ENCODE results near the gene ZBTB45. TPM values are rescaled to one million over a fixed set of nuclear protein-coding genes. Genes with fewer than 3 reads are reported as not detected.
"Not testable (repeated sequence)": the region's sequence is repeated elsewhere in the genome, so short reads cannot be mapped to it uniquely, and the experiment has no call there.

Gene ZBTB45
- total RNA-seq, 1 donor from 2014 or later, result 20.0 TPM

- intact Hi-C loops (cut with micrococcal nuclease), result loop anchor here (2.0 kb wide), 1 partner anchor 172 kb away; the partner anchor contains the start of gene ERVK3-1
These were observed 42.5 kb downstream of the ZBTB45 start for GRCh38 chr19:58477130-58477529.

GRCh38 chr19:58476498-58477015 lies 43.1 kb downstream of the ZBTB45 start:
- intact Hi-C loops (cut with micrococcal nuclease), result loop anchor here (1.0 to 2.0 kb wide), 7 partner anchors 23 to 248 kb away; partner anchors contain the start of genes CHMP2A, ERVK3-1, TRIM28 and ZBTB45

GRCh38 chr19:58475714-58476497 lies 43.7 kb downstream of the ZBTB45 start, which contains the start of gene ZNF446:
ZNF446 (plus strand) TSS chr19:58476352; CDS start chr19:58477219, 867 bp downstream.
- intact Hi-C loops (cut with micrococcal nuclease), result loop anchor here (1.0 to 2.0 kb wide), 17 partner anchors 10 to 248 kb away; partner anchors contain the start of genes CHMP2A, ERVK3-1, MZF1 and RPS5

GRCh38 chr19:58474997-58475713 lies 44.5 kb downstream of the ZBTB45 start:
- intact Hi-C loops (cut with micrococcal nuclease), result loop anchor here (1.0 kb wide), 10 partner anchors 9 to 197 kb away; partner anchors contain the start of genes MZF1, RPS5, ZNF132 and ZNF324B

GRCh38 chr19:58474291-58474996 lies 45.2 kb downstream of the ZBTB45 start:
- intact Hi-C loops (cut with micrococcal nuclease), result no loop called here

GRCh38 chr19:58473775-58474174 lies 45.8 kb downstream of the ZBTB45 start:
- intact Hi-C loops (cut with micrococcal nuclease), result no loop called here

- intact Hi-C loops (cut with micrococcal nuclease), result no loop called here
These were observed 47.9 kb downstream of the ZBTB45 start for GRCh38 chr19:58471736-58472135.

- intact Hi-C loops (cut with micrococcal nuclease), result not testable (repeated sequence)
These were observed 48.6 kb downstream of the ZBTB45 start for GRCh38 chr19:58470837-58471543.

- intact Hi-C loops (cut with micrococcal nuclease), result no loop called here
These were observed 50.2 kb downstream of the ZBTB45 start for GRCh38 chr19:58469241-58470013.

- intact Hi-C loops (cut with micrococcal nuclease), result no loop called here
These were observed 51.3 kb downstream of the ZBTB45 start for GRCh38 chr19:58468216-58468839.

- intact Hi-C loops (cut with micrococcal nuclease), result loop anchor here (1.0 to 2.0 kb wide), 13 partner anchors 8 to 189 kb away; partner anchors contain the start of genes ERVK3-1, MZF1, RPS5 and ZNF132
These were observed 52.6 kb downstream of the ZBTB45 start, which contains the start of gene ZNF324 for GRCh38 chr19:58466760-58467589. ZNF324 (plus strand) TSS chr19:58467080; CDS start chr19:58469186, 2,106 bp downstream.

- intact Hi-C loops (cut with micrococcal nuclease), result loop anchor here (1.0 to 2.0 kb wide), 9 partner anchors 9 to 161 kb away; partner anchors contain the start of genes ERVK3-1, RPS5, ZNF132 and ZNF324B
These were observed 53.4 kb downstream of the ZBTB45 start for GRCh38 chr19:58466089-58466759.

Other genes with a start within 250 kb of the ZBTB45 start
- 4.9 and 5.5 TPM in 2 replicates for gene ZNF8, start 240.9 kb downstream of the ZBTB45 start, total RNA-seq
- 64.8 and 68.1 TPM in 2 replicates for gene ERVK3-1, start 214.4 kb downstream of the ZBTB45 start, total RNA-seq
- 4.5 and 4.9 TPM in 2 replicates for gene ZSCAN22, start 192.8 kb downstream of the ZBTB45 start, total RNA-seq
- 6.9 and 10.5 TPM in 2 replicates for gene A1BG, start 166.3 kb downstream of the ZBTB45 start, total RNA-seq
- 0.64 and 1.0 TPM in 2 replicates for gene ZNF497, start 157.1 kb downstream of the ZBTB45 start, total RNA-seq
- 1.1 and 1.6 TPM in 2 replicates for gene ZNF837, start 138.8 kb downstream of the ZBTB45 start, total RNA-seq
- 894 and 904 TPM in 2 replicates for gene RPS5, start 132.5 kb downstream of the ZBTB45 start, total RNA-seq
- 0.29 TPM in 1 of 2 replicates, not detected in the other for gene RNF225, start 124.2 kb downstream of the ZBTB45 start, total RNA-seq
- gene ZNF584, start 111.2 kb downstream of the ZBTB45 start, total RNA-seq, result 8.0 and 9.0 TPM in 2 replicates
- 3.7 and 3.8 TPM in 2 replicates for gene ZNF132, start 79.7 kb downstream of the ZBTB45 start, total RNA-seq
- 11.1 and 11.4 TPM in 2 replicates for gene ZNF324B, start 68.2 kb downstream of the ZBTB45 start, total RNA-seq
- gene ZNF324, start 52.7 kb downstream of the ZBTB45 start, total RNA-seq, result 10.6 and 12.6 TPM in 2 replicates
- 7.8 and 9.3 TPM in 2 replicates for gene ZNF446, start 43.5 kb downstream of the ZBTB45 start, total RNA-seq
- 12.9 and 17.2 TPM in 2 replicates for gene SLC27A5, start 7.8 kb downstream of the ZBTB45 start, total RNA-seq
- 432 TPM in 2 replicates for gene TRIM28, start 24.3 kb upstream of the ZBTB45 start, total RNA-seq
- 130 and 139 TPM in 2 replicates for gene CHMP2A, start 35.3 kb upstream of the ZBTB45 start, total RNA-seq
- 96.8 and 105 TPM in 2 replicates for gene UBE2M, start 38.8 kb upstream of the ZBTB45 start, total RNA-seq
- 27.5 and 28.7 TPM in 2 replicates for gene MZF1, start 53.5 kb upstream of the ZBTB45 start, total RNA-seq

Measured in T-helper 1 cell treated with Interleukin-12 subunit alpha and Interleukin-12 subunit beta and Interleukin-4 antibody, amounts not matched to agents 30 ng/mL and 1 ng/mL, for 36 hours (primary cell).